ENCODE data around the gene CHRNG.
A peak's percentile ranks its signal among the peaks of the same experiment; 100 is the strongest.

The CHRNG gene

DNA sequence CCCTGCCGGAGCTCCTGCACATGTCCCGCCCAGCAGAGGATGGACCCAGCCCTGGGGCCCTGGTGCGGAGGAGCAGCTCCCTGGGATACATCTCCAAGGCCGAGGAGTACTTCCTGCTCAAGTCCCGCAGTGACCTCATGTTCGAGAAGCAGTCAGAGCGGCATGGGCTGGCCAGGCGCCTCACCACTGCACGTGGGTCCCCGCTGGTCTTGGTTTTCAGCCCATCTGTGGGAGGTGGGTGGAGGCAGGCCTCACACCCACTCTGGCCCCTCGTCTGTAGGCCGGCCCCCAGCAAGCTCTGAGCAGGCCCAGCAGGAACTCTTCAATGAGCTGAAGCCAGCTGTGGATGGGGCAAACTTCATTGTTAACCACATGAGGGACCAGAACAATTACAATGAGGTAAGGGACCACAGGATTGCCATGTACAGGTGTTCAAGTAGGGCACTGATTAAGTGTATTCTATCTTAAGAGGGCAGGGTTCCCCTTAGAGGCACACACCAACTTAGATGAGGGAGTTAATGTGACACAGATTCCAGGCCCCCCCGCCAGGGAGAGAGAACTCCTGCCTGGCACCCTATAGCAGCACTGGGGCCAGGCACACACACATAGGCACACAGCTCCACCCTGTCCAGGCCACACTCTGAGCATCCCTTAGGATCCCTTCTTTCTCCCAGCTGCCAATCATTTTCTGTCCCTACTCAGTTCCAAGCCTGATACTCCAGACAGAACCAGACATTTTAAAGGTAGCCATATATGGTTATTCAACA lies 5.4 kb upstream of the CHRNG start:
- no peak overlapping the region for H3K4me3 ChIP-seq (replicated peaks; ENCODE audit: low read depth, low read length)
- DNase-seq (ENCODE audit: low read depth) = peak; percentile 47
- TF ChIP-seq, protein P1, sequence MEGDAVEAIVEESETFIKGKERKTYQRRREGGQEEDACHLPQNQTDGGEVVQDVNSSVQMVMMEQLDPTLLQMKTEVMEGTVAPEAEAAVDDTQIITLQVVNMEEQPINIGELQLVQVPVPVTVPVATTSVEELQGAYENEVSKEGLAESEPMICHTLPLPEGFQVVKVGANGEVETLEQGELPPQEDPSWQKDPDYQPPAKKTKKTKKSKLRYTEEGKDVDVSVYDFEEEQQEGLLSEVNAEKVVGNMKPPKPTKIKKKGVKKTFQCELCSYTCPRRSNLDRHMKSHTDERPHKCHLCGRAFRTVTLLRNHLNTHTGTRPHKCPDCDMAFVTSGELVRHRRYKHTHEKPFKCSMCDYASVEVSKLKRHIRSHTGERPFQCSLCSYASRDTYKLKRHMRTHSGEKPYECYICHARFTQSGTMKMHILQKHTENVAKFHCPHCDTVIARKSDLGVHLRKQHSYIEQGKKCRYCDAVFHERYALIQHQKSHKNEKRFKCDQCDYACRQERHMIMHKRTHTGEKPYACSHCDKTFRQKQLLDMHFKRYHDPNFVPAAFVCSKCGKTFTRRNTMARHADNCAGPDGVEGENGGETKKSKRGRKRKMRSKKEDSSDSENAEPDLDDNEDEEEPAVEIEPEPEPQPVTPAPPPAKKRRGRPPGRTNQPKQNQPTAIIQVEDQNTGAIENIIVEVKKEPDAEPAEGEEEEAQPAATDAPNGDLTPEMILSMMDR (IDR thresholded peaks at IDR 0.05; ENCODE audit: low read length, missing control alignments) = no peak

DNA sequence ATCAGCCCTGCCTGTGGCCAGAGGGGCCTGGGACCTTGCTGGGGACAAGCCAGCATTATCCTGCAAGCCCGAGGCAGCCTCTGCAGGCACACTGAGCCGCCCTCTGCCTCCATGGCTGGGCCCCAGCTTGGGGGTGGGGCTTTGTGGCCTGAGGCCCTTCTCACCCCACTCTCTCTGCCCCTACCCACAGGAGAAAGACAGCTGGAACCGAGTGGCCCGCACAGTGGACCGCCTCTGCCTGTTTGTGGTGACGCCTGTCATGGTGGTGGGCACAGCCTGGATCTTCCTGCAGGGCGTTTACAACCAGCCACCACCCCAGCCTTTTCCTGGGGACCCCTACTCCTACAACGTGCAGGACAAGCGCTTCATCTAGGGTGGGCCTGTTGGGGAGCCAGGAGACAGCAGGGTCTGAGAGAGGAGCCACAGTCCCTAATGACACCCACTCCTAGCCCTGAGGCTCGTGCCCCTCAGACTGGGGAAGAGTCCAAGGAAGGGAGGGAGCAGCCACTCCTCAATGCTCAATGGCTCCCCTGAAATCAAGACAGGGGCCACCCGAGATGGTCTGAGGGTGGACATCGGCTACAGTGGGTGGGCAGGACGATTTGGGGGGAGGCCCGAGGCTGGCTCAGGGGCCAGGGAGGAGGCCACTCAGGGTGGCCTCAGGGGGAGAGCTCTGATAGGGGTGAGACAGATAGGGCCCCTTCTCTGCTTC lies 4.4 kb upstream of the CHRNG start:
- no peak for DNase-seq (ENCODE audit: low read depth)
- H3K4me3 ChIP-seq (replicated peaks; ENCODE audit: low read depth, low read length) = no peak overlapping the region
- TF ChIP-seq, protein P1 (IDR thresholded peaks at IDR 0.05; ENCODE audit: low read length, missing control alignments) = no peak

DNA sequence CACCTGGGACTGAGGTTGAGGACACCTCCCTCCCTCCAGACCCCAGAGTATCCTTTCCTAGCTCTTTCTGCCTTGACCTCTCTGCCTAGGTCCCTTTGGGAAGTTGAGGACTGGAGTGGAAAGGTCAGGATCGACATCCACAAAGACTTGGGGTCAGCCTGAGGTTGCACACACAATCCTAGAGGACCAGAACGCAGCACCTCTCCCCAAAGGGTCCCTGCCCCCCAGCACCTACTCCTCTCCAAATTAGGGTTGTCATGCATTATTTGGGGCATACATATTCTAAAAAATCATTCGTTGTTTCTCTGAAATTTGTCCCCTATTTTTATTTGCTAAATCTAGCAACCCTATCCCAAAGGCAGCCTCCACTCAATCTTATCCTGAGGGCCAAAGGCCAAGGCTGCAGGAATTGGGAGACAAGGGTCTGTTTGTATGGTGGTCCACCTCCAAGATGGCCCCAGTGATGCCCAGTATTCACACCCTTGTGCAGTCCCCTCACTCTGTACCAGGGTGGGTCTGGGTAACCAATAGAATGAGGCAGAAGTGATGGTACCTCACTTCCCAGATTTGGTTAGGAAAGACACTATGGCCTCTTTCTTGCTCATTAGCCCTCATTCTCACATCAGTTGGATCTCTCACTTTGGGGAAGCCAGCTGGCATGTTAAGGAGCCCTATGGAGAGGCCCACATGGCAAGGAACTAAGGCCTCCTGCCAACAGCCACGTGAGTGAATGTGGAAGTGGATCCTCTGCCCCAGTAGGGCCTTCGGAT lies 3.5 kb upstream of the CHRNG start:
- H3K4me3 ChIP-seq (replicated peaks; ENCODE audit: low read depth, low read length) = no peak overlapping the region
- TF ChIP-seq, protein P1 (IDR thresholded peaks at IDR 0.05; ENCODE audit: low read length, missing control alignments) = no peak
- DNase-seq (ENCODE audit: low read depth) = no peak

DNA sequence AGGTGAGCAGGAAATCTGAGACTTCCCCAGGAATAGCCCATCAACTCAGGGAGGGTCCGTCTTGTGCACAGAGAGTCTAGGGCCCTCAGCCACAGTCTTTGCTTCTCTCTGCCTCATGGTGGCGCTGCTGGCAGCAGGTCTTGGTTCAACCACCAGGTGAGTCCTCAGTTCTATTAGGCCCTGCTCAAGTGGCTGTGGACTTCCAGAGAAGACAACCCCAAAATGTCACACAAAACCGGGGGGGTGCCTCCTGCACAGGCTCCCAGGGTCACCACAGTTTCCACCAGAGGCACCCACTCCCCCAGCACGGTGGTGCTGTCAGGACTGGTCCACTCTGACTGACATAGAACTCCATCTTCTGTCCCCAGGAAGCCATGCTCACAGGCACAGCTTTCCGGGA lies 2.4 kb upstream of the CHRNG start:
- DNase-seq (ENCODE audit: low read depth) = no peak
- no peak overlapping the region for H3K4me3 ChIP-seq (replicated peaks; ENCODE audit: low read depth, low read length)
- TF ChIP-seq, protein P1 (IDR thresholded peaks at IDR 0.05; ENCODE audit: low read length, missing control alignments) = peak; percentile 30

DNA sequence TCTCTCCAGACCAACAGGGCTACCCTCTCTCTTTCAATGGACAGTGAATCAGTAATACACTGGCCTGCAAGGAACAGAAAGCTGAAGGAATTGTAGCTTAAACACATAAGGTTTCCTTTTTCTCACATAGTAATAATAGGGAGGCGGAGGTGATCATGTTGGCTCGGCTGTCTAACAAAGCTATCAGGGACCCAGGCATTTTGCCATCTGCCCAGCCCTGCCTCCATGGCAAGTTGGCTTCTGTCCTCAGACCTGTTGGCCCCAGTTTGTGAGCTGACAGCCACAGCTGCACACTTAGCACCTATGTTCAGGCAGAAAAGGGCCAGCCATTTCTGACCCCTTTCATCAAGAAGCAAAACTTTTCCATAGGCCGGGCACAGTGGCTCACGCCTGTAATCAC lies 2.0 kb upstream of the CHRNG start:
- H3K4me3 ChIP-seq (replicated peaks; ENCODE audit: low read depth, low read length) = no peak overlapping the region
- DNase-seq (ENCODE audit: low read depth) = no peak
- TF ChIP-seq, protein P1 (IDR thresholded peaks at IDR 0.05; ENCODE audit: low read length, missing control alignments) = no peak

DNA sequence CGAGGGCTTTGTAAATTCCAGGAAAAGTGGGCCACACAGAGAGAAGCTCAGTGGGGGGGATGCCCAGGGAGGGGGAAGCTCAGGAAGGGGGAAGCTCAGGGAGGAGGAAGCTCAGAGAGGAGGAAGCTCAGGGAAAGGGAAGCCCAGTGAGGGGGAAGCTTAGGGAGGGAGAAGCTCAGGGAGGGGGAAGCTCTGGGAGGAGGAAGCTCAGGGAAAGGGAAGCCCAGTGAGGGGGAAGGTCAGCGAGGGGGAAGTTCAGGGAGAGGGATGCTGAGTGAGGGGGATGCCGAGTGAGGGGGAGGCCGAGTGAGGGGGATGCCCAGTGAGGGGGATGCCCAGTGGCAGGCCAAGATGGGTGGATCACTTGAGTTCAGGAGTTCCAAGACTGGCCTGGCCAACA lies 821 bp upstream of the CHRNG start:
- no peak overlapping the region for H3K4me3 ChIP-seq (replicated peaks; ENCODE audit: low read depth, low read length)
- no peak for DNase-seq (ENCODE audit: low read depth)
- TF ChIP-seq, protein P1 (IDR thresholded peaks at IDR 0.05; ENCODE audit: low read length, missing control alignments) = no peak
